ENCODE measurements around the gene ADPRS. TPM values are rescaled to one million over a fixed set of nuclear protein-coding genes. Genes with fewer than 3 reads are reported as not detected.

ADPRS gene
- total RNA-seq, 1 donor from 2014 or later = 28.7 TPM

DNA sequence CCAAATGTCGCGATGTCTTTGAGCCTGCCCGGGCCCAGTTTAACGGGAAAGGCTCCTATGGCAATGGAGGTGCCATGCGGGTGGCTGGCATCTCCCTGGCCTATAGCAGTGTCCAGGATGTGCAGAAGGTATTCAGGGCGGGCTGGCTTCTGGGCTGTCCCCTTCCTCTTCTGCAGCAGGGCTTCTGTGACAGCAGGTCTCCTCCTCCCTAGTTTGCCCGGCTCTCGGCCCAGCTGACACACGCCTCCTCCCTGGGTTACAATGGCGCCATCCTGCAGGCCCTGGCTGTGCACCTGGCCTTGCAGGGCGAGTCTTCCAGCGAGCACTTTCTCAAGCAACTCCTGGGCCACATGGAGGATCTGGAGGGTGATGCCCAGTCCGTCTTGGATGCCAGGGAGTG lies 3.0 kb downstream of the ADPRS start:
- Histone ChIP-seq H3K4me3 (ENCODE audit: insufficient read depth, low read depth, low read length) (no peak overlapping the region), H3K27me3 (ENCODE audit: insufficient read depth, low read length) (no peaks in the 10 kb centered on the region), H3K9me3 (ENCODE audit: insufficient read depth, low read depth, low read length) (no peaks in the 10 kb centered on the region), H3K9ac (ENCODE audit: low read length) (no peak overlapping the region), H4K20me1 (ENCODE audit: insufficient read depth, low read length) (peaks cover 36% of the 10 kb centered on the region), H3K36me3 (ENCODE audit: insufficient read depth, low read length) (peaks cover 27% of the 10 kb centered on the region), H2AFZ (ENCODE audit: low read depth, low read length) (no peak overlapping the region), H3K79me2 (ENCODE audit: insufficient read depth, low read length) (peaks cover 44% of the 10 kb centered on the region), H3K4me2 (ENCODE audit: low read length) (no peak overlapping the region), H3K27ac (ENCODE audit: low read depth, low read length) (no peak overlapping the region), H3K4me1 (ENCODE audit: insufficient read depth, low read length) (peaks cover 13% of the 10 kb centered on the region)
- FAIRE-seq (no peak), DNase-seq (ENCODE audit: low read depth) (no peak)
- no peak overlapping the region for H3K27ac Mint-ChIP-seq (ENCODE audit: unreplicated experiment)
- no peak overlapping the region for H3K4me3 Mint-ChIP-seq (ENCODE audit: unreplicated experiment)
- no peaks in the 10 kb centered on the region for H3K9me3 Mint-ChIP-seq (ENCODE audit: unreplicated experiment)
- peaks cover 23% of the 10 kb centered on the region for H3K36me3 Mint-ChIP-seq (ENCODE audit: low read depth, unreplicated experiment)
- H3K4me1 Mint-ChIP-seq (ENCODE audit: low read depth, unreplicated experiment) = peaks cover 10% of the 10 kb centered on the region
- H3K27me3 Mint-ChIP-seq (ENCODE audit: low read depth, unreplicated experiment) = no peaks in the 10 kb centered on the region
- TF ChIP-seq, protein P1, sequence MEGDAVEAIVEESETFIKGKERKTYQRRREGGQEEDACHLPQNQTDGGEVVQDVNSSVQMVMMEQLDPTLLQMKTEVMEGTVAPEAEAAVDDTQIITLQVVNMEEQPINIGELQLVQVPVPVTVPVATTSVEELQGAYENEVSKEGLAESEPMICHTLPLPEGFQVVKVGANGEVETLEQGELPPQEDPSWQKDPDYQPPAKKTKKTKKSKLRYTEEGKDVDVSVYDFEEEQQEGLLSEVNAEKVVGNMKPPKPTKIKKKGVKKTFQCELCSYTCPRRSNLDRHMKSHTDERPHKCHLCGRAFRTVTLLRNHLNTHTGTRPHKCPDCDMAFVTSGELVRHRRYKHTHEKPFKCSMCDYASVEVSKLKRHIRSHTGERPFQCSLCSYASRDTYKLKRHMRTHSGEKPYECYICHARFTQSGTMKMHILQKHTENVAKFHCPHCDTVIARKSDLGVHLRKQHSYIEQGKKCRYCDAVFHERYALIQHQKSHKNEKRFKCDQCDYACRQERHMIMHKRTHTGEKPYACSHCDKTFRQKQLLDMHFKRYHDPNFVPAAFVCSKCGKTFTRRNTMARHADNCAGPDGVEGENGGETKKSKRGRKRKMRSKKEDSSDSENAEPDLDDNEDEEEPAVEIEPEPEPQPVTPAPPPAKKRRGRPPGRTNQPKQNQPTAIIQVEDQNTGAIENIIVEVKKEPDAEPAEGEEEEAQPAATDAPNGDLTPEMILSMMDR (IDR thresholded peaks at IDR 0.05; ENCODE audit: insufficient read depth, low read depth, low read length) = no peak
- no peak for TF ChIP-seq EZH2 (IDR thresholded peaks at IDR 0.05; ENCODE audit: insufficient read depth, low read length)

- H3K79me2 ChIP-seq (ENCODE audit: insufficient read depth, low read length) = peaks cover 44% of the 10 kb centered on the region
- no peak overlapping the region for H2AFZ ChIP-seq (ENCODE audit: low read depth, low read length)
- peaks cover 13% of the 10 kb centered on the region for H3K4me1 ChIP-seq (ENCODE audit: insufficient read depth, low read length)
- H3K4me3 ChIP-seq (ENCODE audit: insufficient read depth, low read depth, low read length) = no peak overlapping the region
- TF ChIP-seq, protein P1 (IDR thresholded peaks at IDR 0.05; ENCODE audit: insufficient read depth, low read depth, low read length) = no peak
- TF ChIP-seq EZH2 (IDR thresholded peaks at IDR 0.05; ENCODE audit: insufficient read depth, low read length) = no peak
- Mint-ChIP-seq H3K9me3 (ENCODE audit: unreplicated experiment) (no peaks in the 10 kb centered on the region), H3K27ac (ENCODE audit: unreplicated experiment) (no peak overlapping the region), H3K36me3 (ENCODE audit: low read depth, unreplicated experiment) (peaks cover 22% of the 10 kb centered on the region), H3K4me3 (ENCODE audit: unreplicated experiment) (no peak overlapping the region), H3K4me1 (ENCODE audit: low read depth, unreplicated experiment) (peaks cover 10% of the 10 kb centered on the region), H3K27me3 (ENCODE audit: low read depth, unreplicated experiment) (no peaks in the 10 kb centered on the region)
- H3K27me3 ChIP-seq (ENCODE audit: insufficient read depth, low read length) = no peaks in the 10 kb centered on the region
- no peak overlapping the region for H3K4me2 ChIP-seq (ENCODE audit: low read length)
- peaks cover 27% of the 10 kb centered on the region for H3K36me3 ChIP-seq (ENCODE audit: insufficient read depth, low read length)
- H3K27ac ChIP-seq (ENCODE audit: low read depth, low read length) = no peak overlapping the region
- DNase-seq (ENCODE audit: low read depth) = no peak
- H3K9me3 ChIP-seq (ENCODE audit: insufficient read depth, low read depth, low read length) = no peaks in the 10 kb centered on the region
- H3K9ac ChIP-seq (ENCODE audit: low read length) = no peak overlapping the region
- peaks cover 36% of the 10 kb centered on the region for H4K20me1 ChIP-seq (ENCODE audit: insufficient read depth, low read length)
- FAIRE-seq = no peak
These were observed 3.6 kb downstream of the ADPRS start for GRCh38 chr1:36092166-36092797.

- no peaks in the 10 kb centered on the region for H3K27me3 ChIP-seq (ENCODE audit: insufficient read depth, low read length)
- H3K4me2 ChIP-seq (ENCODE audit: low read length) = no peak overlapping the region
- H3K9me3 ChIP-seq (ENCODE audit: insufficient read depth, low read depth, low read length) = no peaks in the 10 kb centered on the region
- Mint-ChIP-seq H3K27me3 (ENCODE audit: low read depth, unreplicated experiment) (no peaks in the 10 kb centered on the region), H3K4me1 (ENCODE audit: low read depth, unreplicated experiment) (peaks cover 10% of the 10 kb centered on the region), H3K4me3 (ENCODE audit: unreplicated experiment) (no peak overlapping the region), H3K9me3 (ENCODE audit: unreplicated experiment) (no peaks in the 10 kb centered on the region), H3K27ac (ENCODE audit: unreplicated experiment) (no peak overlapping the region), H3K36me3 (ENCODE audit: low read depth, unreplicated experiment) (peaks cover 22% of the 10 kb centered on the region)
- TF ChIP-seq, protein P1 (IDR thresholded peaks at IDR 0.05; ENCODE audit: insufficient read depth, low read depth, low read length) = no peak
- no peak for TF ChIP-seq EZH2 (IDR thresholded peaks at IDR 0.05; ENCODE audit: insufficient read depth, low read length)
- H3K79me2 ChIP-seq (ENCODE audit: insufficient read depth, low read length) = peaks cover 44% of the 10 kb centered on the region
- DNase-seq (ENCODE audit: low read depth) (no peak), FAIRE-seq (no peak)
- no peak overlapping the region for H3K4me3 ChIP-seq (ENCODE audit: insufficient read depth, low read depth, low read length)
- peaks cover 13% of the 10 kb centered on the region for H3K4me1 ChIP-seq (ENCODE audit: insufficient read depth, low read length)
- H4K20me1 ChIP-seq (ENCODE audit: insufficient read depth, low read length) = peaks cover 36% of the 10 kb centered on the region
- H3K9ac ChIP-seq (ENCODE audit: low read length) = no peak overlapping the region
- H2AFZ ChIP-seq (ENCODE audit: low read depth, low read length) = no peak overlapping the region
- H3K36me3 ChIP-seq (ENCODE audit: insufficient read depth, low read length) = peaks cover 27% of the 10 kb centered on the region
- H3K27ac ChIP-seq (ENCODE audit: low read depth, low read length) = no peak overlapping the region
These were observed 4.1 kb downstream of the ADPRS start for GRCh38 chr1:36092798-36093185.

Data from astrocyte (in vitro differentiated cells and primary cell).